Measurements from ENCODE around the gene THUMPD3.

The THUMPD3 gene

DNA sequence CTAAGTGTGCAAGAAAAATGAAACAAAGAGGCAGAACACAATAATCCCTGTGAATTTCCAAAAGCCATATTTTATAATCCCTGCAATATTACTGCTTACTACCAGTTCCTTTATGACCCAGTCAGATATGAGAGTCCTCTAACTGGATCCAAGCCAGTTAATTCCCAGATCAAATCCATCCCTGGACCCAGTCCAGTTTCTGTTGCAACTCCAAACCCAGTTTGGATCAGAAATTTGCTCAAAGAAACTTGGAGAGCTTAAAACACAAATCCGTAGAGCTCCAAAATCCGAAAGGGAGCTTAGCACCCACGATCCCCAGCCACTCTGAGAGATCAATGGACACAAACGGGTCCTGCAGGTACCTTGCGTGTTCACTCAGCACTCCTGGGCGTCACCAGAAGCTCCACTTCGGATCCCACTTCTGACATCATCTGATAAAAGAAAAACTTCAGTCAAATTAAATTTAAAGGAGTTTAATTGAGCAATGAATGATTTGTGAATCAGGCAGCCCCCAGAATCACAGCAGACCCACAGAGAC is 32.6 kb upstream of the THUMPD3 start:
- H3K4me3 ChIP-seq (ENCODE audit: low read length): no peak overlapping the region
- no peak for DNase-seq (ENCODE audit: low read depth)
- TF ChIP-seq, protein P1, sequence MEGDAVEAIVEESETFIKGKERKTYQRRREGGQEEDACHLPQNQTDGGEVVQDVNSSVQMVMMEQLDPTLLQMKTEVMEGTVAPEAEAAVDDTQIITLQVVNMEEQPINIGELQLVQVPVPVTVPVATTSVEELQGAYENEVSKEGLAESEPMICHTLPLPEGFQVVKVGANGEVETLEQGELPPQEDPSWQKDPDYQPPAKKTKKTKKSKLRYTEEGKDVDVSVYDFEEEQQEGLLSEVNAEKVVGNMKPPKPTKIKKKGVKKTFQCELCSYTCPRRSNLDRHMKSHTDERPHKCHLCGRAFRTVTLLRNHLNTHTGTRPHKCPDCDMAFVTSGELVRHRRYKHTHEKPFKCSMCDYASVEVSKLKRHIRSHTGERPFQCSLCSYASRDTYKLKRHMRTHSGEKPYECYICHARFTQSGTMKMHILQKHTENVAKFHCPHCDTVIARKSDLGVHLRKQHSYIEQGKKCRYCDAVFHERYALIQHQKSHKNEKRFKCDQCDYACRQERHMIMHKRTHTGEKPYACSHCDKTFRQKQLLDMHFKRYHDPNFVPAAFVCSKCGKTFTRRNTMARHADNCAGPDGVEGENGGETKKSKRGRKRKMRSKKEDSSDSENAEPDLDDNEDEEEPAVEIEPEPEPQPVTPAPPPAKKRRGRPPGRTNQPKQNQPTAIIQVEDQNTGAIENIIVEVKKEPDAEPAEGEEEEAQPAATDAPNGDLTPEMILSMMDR (conservative IDR thresholded peaks at IDR 0.05; ENCODE audit: low read depth, low read length): no peak

DNA sequence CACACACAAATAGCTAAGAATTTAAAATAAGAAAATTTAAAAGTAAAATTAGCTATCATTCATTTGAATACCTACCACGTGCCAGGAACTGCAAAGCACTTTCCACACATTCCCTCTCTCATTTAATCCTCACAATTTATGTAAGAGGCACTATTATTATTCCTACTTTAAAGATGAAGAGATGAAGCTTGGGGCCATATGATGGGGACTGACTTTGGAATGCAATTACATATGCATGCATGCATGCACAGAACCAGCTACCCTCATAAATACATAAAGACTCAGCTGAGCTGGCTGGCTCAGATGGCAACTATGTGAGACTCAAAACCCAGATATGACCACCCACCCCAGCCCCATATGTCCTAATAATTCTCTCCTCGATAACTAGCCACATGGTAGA is 31.7 kb upstream of the THUMPD3 start:
- DNase-seq (ENCODE audit: low read depth): peak; percentile 25
- no peak overlapping the region for H3K4me3 ChIP-seq (ENCODE audit: low read length)
- TF ChIP-seq, protein P1 (conservative IDR thresholded peaks at IDR 0.05; ENCODE audit: low read depth, low read length): no peak

GRCh38 chr3:9332250-9333030 is 30.4 kb upstream of the THUMPD3 start:
- TF ChIP-seq, protein P1 (conservative IDR thresholded peaks at IDR 0.05; ENCODE audit: low read depth, low read length): no peak
- no peak for DNase-seq (ENCODE audit: low read depth)
- no peak overlapping the region for H3K4me3 ChIP-seq (ENCODE audit: low read length)

- DNase-seq (ENCODE audit: low read depth): no peak
- TF ChIP-seq, protein P1 (conservative IDR thresholded peaks at IDR 0.05; ENCODE audit: low read depth, low read length): no peak
- H3K4me3 ChIP-seq (ENCODE audit: low read length): no peak overlapping the region
Measured at GRCh38 chr3:9339761-9340471, 22.9 kb upstream of the THUMPD3 start.

GRCh38 chr3:9340472-9340902 is 22.4 kb upstream of the THUMPD3 start:
- no peak for DNase-seq (ENCODE audit: low read depth)
- H3K4me3 ChIP-seq (ENCODE audit: low read length): no peak overlapping the region
- TF ChIP-seq, protein P1 (conservative IDR thresholded peaks at IDR 0.05; ENCODE audit: low read depth, low read length): no peak

- TF ChIP-seq, protein P1 (conservative IDR thresholded peaks at IDR 0.05; ENCODE audit: low read depth, low read length): no peak
- H3K4me3 ChIP-seq (ENCODE audit: low read length): no peak overlapping the region
- DNase-seq (ENCODE audit: low read depth): no peak
Measured at GRCh38 chr3:9342696-9343095, 20.2 kb upstream of the THUMPD3 start.
